Activated naive CD8-positive, alpha-beta T cell treated with anti-CD3 and anti-CD28 coated beads for 36 hours (primary cell): ENCODE results near the gene RAC2. TPM values are rescaled to one million over a fixed set of nuclear protein-coding genes. Genes with fewer than 3 reads are reported as not detected.
A peak's percentile ranks its signal among the peaks of the same experiment; 100 is the strongest.
"Not testable (repeated sequence)": the region's sequence is repeated elsewhere in the genome, so short reads cannot be mapped to it uniquely, and the experiment has no call there.

ENCODE experiments used
- DNase-seq: peaks from one replicate; pipeline ENCODE4 v3.0.0; 2021
- H3K27ac Mint-ChIP-seq: one replicate; pipeline ENCODE4 v1.8.0; 2022; ENCODE audit warnings: mild to moderate bottlenecking, moderate library complexity, mixed read lengths
- H3K27me3 Mint-ChIP-seq: one replicate; pipeline ENCODE4 v1.8.0; 2022; ENCODE audit warnings: mild to moderate bottlenecking, mixed read lengths
- H3K36me3 Mint-ChIP-seq: one replicate; pipeline ENCODE4 v1.8.0; 2021; ENCODE audit warnings: mild to moderate bottlenecking, mixed read lengths
- H3K4me1 Mint-ChIP-seq: one replicate; pipeline ENCODE4 v1.8.0; 2021; ENCODE audit warnings: mixed read lengths
- H3K4me3 Mint-ChIP-seq: one replicate; pipeline ENCODE4 v1.8.0; 2022; ENCODE audit warnings: mild to moderate bottlenecking, moderate library complexity, mixed read lengths
- H3K9me3 Mint-ChIP-seq: one replicate; pipeline ENCODE4 v1.8.0; 2022; ENCODE audit warnings: mixed read lengths
- total RNA-seq, 2 experiments: library from RNA; stranded (reverse); gene quantifications; one replicate each; pipeline ENCODE4 v1.2.3, GENCODE V29; 2021

The RAC2 gene
- total RNA-seq, 2 experiments from 2014 or later: 518 to 528 TPM

- Mint-ChIP-seq H3K4me1 (peaks cover 27% of the 10 kb centered on the region), H3K4me3 (no peak overlapping the region), H3K36me3 (no peaks in the 10 kb centered on the region), H3K9me3 (no peaks in the 10 kb centered on the region), H3K27me3 (no peaks in the 10 kb centered on the region), H3K27ac (no peak overlapping the region)
- no peak for DNase-seq
These were observed 9.1 kb upstream of the RAC2 start for GRCh38 chr22:37253126-37253660.

GRCh38 chr22:37251836-37252235 is 7.8 kb upstream of the RAC2 start:
- peaks cover 23% of the 10 kb centered on the region for H3K4me1 Mint-ChIP-seq
- H3K4me3 Mint-ChIP-seq, DNase-seq, H3K27ac Mint-ChIP-seq, H3K27me3 Mint-ChIP-seq, H3K9me3 Mint-ChIP-seq, H3K36me3 Mint-ChIP-seq: not testable (repeated sequence)

GRCh38 chr22:37249986-37250385 is 5.9 kb upstream of the RAC2 start:
- Mint-ChIP-seq H3K27ac (no peak overlapping the region), H3K27me3 (no peaks in the 10 kb centered on the region), H3K4me3 (no peak overlapping the region), H3K36me3 (no peaks in the 10 kb centered on the region), H3K9me3 (no peaks in the 10 kb centered on the region), H3K4me1 (peaks cover 19% of the 10 kb centered on the region)
- no peak for DNase-seq

- Mint-ChIP-seq H3K36me3 (peaks cover 6% of the 10 kb centered on the region), H3K27me3 (no peaks in the 10 kb centered on the region), H3K4me3 (no peak overlapping the region), H3K4me1 (peaks cover 21% of the 10 kb centered on the region), H3K9me3 (no peaks in the 10 kb centered on the region), H3K27ac (no peak overlapping the region)
- no peak for DNase-seq
These were observed 4.2 kb upstream of the RAC2 start for GRCh38 chr22:37248251-37248650.

- DNase-seq: no peak
- H3K27ac Mint-ChIP-seq: no peak overlapping the region
- peaks cover 29% of the 10 kb centered on the region for H3K4me1 Mint-ChIP-seq
- H3K4me3 Mint-ChIP-seq: no peak overlapping the region
- peaks cover 28% of the 10 kb centered on the region for H3K36me3 Mint-ChIP-seq
- no peaks in the 10 kb centered on the region for H3K27me3 Mint-ChIP-seq
- no peaks in the 10 kb centered on the region for H3K9me3 Mint-ChIP-seq
These were observed 1.7 kb upstream of the RAC2 start for GRCh38 chr22:37245740-37246139.

- H3K9me3 Mint-ChIP-seq: no peaks in the 10 kb centered on the region
- peak; percentile 11 for DNase-seq
- peak overlapping the region; percentile 95 for H3K27ac Mint-ChIP-seq
These were observed 1.1 kb upstream of the RAC2 start for GRCh38 chr22:37244922-37245722.

GRCh38 chr22:37243402-37244113 is 511 bp downstream of the RAC2 start:
- Mint-ChIP-seq H3K36me3 (peaks cover 46% of the 10 kb centered on the region), H3K4me3 (peak overlapping the region; percentile 96), H3K27me3 (no peaks in the 10 kb centered on the region), H3K27ac (peak overlapping the region; percentile 95), H3K9me3 (no peaks in the 10 kb centered on the region), H3K4me1 (peaks cover 41% of the 10 kb centered on the region)
- no peak for DNase-seq

More at GRCh38 chr22:37244922-37245722, 1.1 kb upstream of the RAC2 start:
- Mint-ChIP-seq H3K36me3 (peaks cover 34% of the 10 kb centered on the region), H3K4me3 (peak overlapping the region; percentile 96), H3K27me3 (no peaks in the 10 kb centered on the region), H3K4me1 (peaks cover 33% of the 10 kb centered on the region)

GRCh38 chr22:37242395-37242918 is 1.6 kb downstream of the RAC2 start:
- no peaks in the 10 kb centered on the region for H3K27me3 Mint-ChIP-seq
- H3K4me3 Mint-ChIP-seq: peak overlapping the region; percentile 96
- peak; percentile 90 for DNase-seq
- H3K27ac Mint-ChIP-seq: peak overlapping the region; percentile 95
- H3K9me3 Mint-ChIP-seq: no peaks in the 10 kb centered on the region
- H3K4me1 Mint-ChIP-seq: peaks cover 49% of the 10 kb centered on the region
- H3K36me3 Mint-ChIP-seq: peaks cover 56% of the 10 kb centered on the region

GRCh38 chr22:37241351-37242142 is 2.5 kb downstream of the RAC2 start:
- H3K27me3 Mint-ChIP-seq: no peaks in the 10 kb centered on the region

GRCh38 chr22:37240941-37241320 is 3.1 kb downstream of the RAC2 start:
- no peaks in the 10 kb centered on the region for H3K9me3 Mint-ChIP-seq
- no peaks in the 10 kb centered on the region for H3K27me3 Mint-ChIP-seq
- peak overlapping the region; percentile 96 for H3K4me3 Mint-ChIP-seq
- DNase-seq: no peak
- peaks cover 71% of the 10 kb centered on the region for H3K36me3 Mint-ChIP-seq
- H3K27ac Mint-ChIP-seq: peak overlapping the region; percentile 95
- H3K4me1 Mint-ChIP-seq: peaks cover 62% of the 10 kb centered on the region

More at GRCh38 chr22:37241351-37242142, 2.5 kb downstream of the RAC2 start:
- peak; percentile 64 for DNase-seq
- peaks cover 65% of the 10 kb centered on the region for H3K36me3 Mint-ChIP-seq
- H3K4me3 Mint-ChIP-seq: peak overlapping the region; percentile 96
- H3K4me1 Mint-ChIP-seq: peaks cover 56% of the 10 kb centered on the region
- peak overlapping the region; percentile 95 for H3K27ac Mint-ChIP-seq
- H3K9me3 Mint-ChIP-seq: no peaks in the 10 kb centered on the region

GRCh38 chr22:37240240-37240940 is 3.7 kb downstream of the RAC2 start:
- Mint-ChIP-seq H3K36me3 (peaks cover 76% of the 10 kb centered on the region), H3K9me3 (no peaks in the 10 kb centered on the region), H3K4me1 (peaks cover 68% of the 10 kb centered on the region), H3K27me3 (no peaks in the 10 kb centered on the region), H3K27ac (peak overlapping the region; percentile 95), H3K4me3 (peak overlapping the region; percentile 96)
- no peak for DNase-seq

GRCh38 chr22:37239336-37240239 is 4.5 kb downstream of the RAC2 start:
- Mint-ChIP-seq H3K4me1 (peaks cover 68% of the 10 kb centered on the region), H3K36me3 (peaks cover 83% of the 10 kb centered on the region)
- no peak for DNase-seq

More at GRCh38 chr22:37239336-37240239, 4.5 kb downstream of the RAC2 start:
- H3K9me3 Mint-ChIP-seq: no peaks in the 10 kb centered on the region
- peak overlapping the region; percentile 95 for H3K27ac Mint-ChIP-seq
- H3K27me3 Mint-ChIP-seq: no peaks in the 10 kb centered on the region
- peak overlapping the region; percentile 96 for H3K4me3 Mint-ChIP-seq
